OCI-LY3 (cell line): ENCODE measurements around the gene UPF1.

Source experiments
- H2AFZ ChIP-seq: fragments of 200-600, 300-600 bp; shearing (Covaris generic); 2 replicates; pipeline ENCODE4 v1.6.0; 2014; ENCODE audit warnings: antibody characterized with exemption, low read depth, low read length
- H3K27ac ChIP-seq: fragments of 200-600, 300-600 bp; sonication (generic); 2 replicates; pipeline ENCODE4 v1.5.1; 2014; ENCODE audit warnings: mild to moderate bottlenecking, low read length, moderate library complexity, mixed read lengths
- H3K27me3 ChIP-seq: fragments of 200-600, 300-600 bp; sonication (generic); 2 replicates; pipeline ENCODE4 v1.6.1; 2014; ENCODE audit warnings: low read depth, low read length, mixed read lengths
- H3K36me3 ChIP-seq: fragments of 200-600, 300-600 bp; sonication (generic); replicated peaks from 2 replicates; pipeline ENCODE3; 2014; ENCODE audit warnings: low read depth, low read length, mixed read lengths
- H3K4me1 ChIP-seq: fragments of 300-600, 200-600 bp; sonication (generic); 2 replicates; pipeline ENCODE4 v1.6.1; 2014; ENCODE audit warnings: low read length, mixed read lengths
- H3K4me2 ChIP-seq: fragments of 200-600, 300-600 bp; sonication (generic); 2 replicates; pipeline ENCODE4 v1.6.1; 2014; ENCODE audit warnings: low read length, mixed read lengths
- H3K4me3 ChIP-seq: fragments of 300-600, 200-600 bp; sonication (generic); 2 replicates; pipeline ENCODE4 v1.5.1; 2014; ENCODE audit warnings: antibody characterized with exemption, mild to moderate bottlenecking, low read length, moderate library complexity
- H3K79me2 ChIP-seq: fragments of 300-600, 200-600 bp; shearing (Covaris generic); 2 replicates; pipeline ENCODE4 v1.6.1; 2014; ENCODE audit warnings: mild to moderate bottlenecking, low read length, mixed read lengths
- H3K9ac ChIP-seq: fragments of 300-600, 200-600 bp; shearing (Covaris generic); 2 replicates; pipeline ENCODE4 v1.6.0; 2014; ENCODE audit warnings: mild to moderate bottlenecking, low read length, moderate library complexity
- H3K9me3 ChIP-seq: fragments of 200-600, 300-600 bp; shearing (Covaris generic); 2 replicates; pipeline ENCODE4 v1.6.1; 2014; ENCODE audit warnings: low read length, mixed read lengths; ENCODE audit not compliant: insufficient read depth
- H4K20me1 ChIP-seq: fragments of 200-600, 300-600 bp; sonication (generic); 2 replicates; pipeline ENCODE4 v1.6.1; 2016; ENCODE audit warnings: low read length, mixed read lengths; ENCODE audit not compliant: insufficient read depth
- EZH2phosphoT487 ChIP-seq: fragments of 200-600 bp; shearing (Covaris generic); IDR thresholded peaks from 2 replicates; pipeline ENCODE4 v1.6.1; 2018; ENCODE audit warnings: antibody characterized with exemption, mixed run types, low read depth
- TF ChIP-seq, protein P1 (sequence below): fragments of 200-600, 300-600 bp; sonication (generic); IDR thresholded peaks from 2 replicates; pipeline ENCODE4 v1.5.1; 2014; ENCODE audit warnings: antibody characterized with exemption, low read length, low read depth

UPF1 gene

GRCh38 chr19:18800636-18801035 is 31.1 kb upstream of the UPF1 start:
- peaks cover 31% of the 10 kb centered on the region for H3K27me3 ChIP-seq
- TF ChIP-seq, protein P1, sequence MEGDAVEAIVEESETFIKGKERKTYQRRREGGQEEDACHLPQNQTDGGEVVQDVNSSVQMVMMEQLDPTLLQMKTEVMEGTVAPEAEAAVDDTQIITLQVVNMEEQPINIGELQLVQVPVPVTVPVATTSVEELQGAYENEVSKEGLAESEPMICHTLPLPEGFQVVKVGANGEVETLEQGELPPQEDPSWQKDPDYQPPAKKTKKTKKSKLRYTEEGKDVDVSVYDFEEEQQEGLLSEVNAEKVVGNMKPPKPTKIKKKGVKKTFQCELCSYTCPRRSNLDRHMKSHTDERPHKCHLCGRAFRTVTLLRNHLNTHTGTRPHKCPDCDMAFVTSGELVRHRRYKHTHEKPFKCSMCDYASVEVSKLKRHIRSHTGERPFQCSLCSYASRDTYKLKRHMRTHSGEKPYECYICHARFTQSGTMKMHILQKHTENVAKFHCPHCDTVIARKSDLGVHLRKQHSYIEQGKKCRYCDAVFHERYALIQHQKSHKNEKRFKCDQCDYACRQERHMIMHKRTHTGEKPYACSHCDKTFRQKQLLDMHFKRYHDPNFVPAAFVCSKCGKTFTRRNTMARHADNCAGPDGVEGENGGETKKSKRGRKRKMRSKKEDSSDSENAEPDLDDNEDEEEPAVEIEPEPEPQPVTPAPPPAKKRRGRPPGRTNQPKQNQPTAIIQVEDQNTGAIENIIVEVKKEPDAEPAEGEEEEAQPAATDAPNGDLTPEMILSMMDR = no peak
- no peak for TF ChIP-seq EZH2phosphoT487

GRCh38 chr19:18802354-18802753 is 29.4 kb upstream of the UPF1 start:
- H3K4me2 ChIP-seq = no peak overlapping the region
- H4K20me1 ChIP-seq = no peaks in the 10 kb centered on the region
- H3K9me3 ChIP-seq = no peaks in the 10 kb centered on the region
- no peaks in the 10 kb centered on the region for H3K4me1 ChIP-seq
- no peaks in the 10 kb centered on the region for H3K79me2 ChIP-seq
- no peak overlapping the region for H3K9ac ChIP-seq
- H3K4me3 ChIP-seq = no peak overlapping the region
- no peak for TF ChIP-seq EZH2phosphoT487
- TF ChIP-seq, protein P1 = no peak
- no peaks in the 10 kb centered on the region for H3K36me3 ChIP-seq
- H3K27me3 ChIP-seq = peaks cover 20% of the 10 kb centered on the region
- no peak overlapping the region for H3K27ac ChIP-seq
- no peak overlapping the region for H2AFZ ChIP-seq

More at GRCh38 chr19:18800636-18801035, 31.1 kb upstream of the UPF1 start:
- H3K36me3 ChIP-seq = no peaks in the 10 kb centered on the region
- H3K4me2 ChIP-seq = no peak overlapping the region
- no peaks in the 10 kb centered on the region for H3K9me3 ChIP-seq
- no peaks in the 10 kb centered on the region for H3K4me1 ChIP-seq
- no peak overlapping the region for H2AFZ ChIP-seq
- no peaks in the 10 kb centered on the region for H4K20me1 ChIP-seq
- no peak overlapping the region for H3K9ac ChIP-seq
- no peak overlapping the region for H3K4me3 ChIP-seq
- no peaks in the 10 kb centered on the region for H3K79me2 ChIP-seq
- no peak overlapping the region for H3K27ac ChIP-seq

DNA sequence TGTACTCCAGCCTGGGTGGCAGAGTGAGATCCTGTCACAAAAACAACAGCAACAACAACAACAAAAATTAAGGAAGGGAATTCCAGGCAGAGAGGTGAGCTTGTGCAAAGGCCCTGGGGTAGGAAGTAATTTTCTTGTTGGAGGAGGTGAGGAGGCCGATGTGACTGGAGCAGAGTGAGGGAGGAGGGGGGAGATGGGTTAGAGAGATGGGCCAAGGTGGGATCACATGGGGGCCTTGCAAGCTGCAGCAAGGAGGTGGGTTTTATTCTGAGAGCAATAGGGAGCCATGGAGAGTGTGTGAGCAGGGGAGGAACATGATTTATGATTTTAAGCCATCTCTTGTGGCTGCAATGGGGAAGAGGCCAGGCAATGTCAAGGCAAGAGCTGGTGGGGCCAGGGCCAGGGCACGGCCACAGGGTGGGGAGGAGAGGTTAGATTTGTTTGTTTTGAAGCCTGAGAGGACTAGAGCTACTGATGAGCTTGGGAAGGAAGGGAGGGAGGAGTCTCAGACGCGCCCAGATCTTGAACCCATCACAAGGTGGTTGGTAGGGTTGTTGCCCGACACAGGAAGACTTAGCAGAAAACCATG is 28.1 kb upstream of the UPF1 start:
- Histone ChIP-seq H3K9ac (no peak overlapping the region), H3K36me3 (no peaks in the 10 kb centered on the region), H3K27me3 (peaks cover 12% of the 10 kb centered on the region; the same call in 1 of the 2 replicates), H3K79me2 (no peaks in the 10 kb centered on the region), H3K4me3 (no peak overlapping the region), H3K4me1 (no peaks in the 10 kb centered on the region), H4K20me1 (no peaks in the 10 kb centered on the region), H3K4me2 (no peak overlapping the region), H2AFZ (no peak overlapping the region), H3K27ac (no peak overlapping the region), H3K9me3 (no peaks in the 10 kb centered on the region)
- TF ChIP-seq, protein P1 = no peak
- no peak for TF ChIP-seq EZH2phosphoT487

GRCh38 chr19:18804139-18804601 is 27.6 kb upstream of the UPF1 start:
- no peaks in the 10 kb centered on the region for H3K4me1 ChIP-seq
- H3K79me2 ChIP-seq = no peaks in the 10 kb centered on the region
- H3K4me3 ChIP-seq = no peak overlapping the region
- TF ChIP-seq EZH2phosphoT487 = no peak
- TF ChIP-seq, protein P1 = no peak
- H3K9ac ChIP-seq = no peak overlapping the region
- no peaks in the 10 kb centered on the region for H3K36me3 ChIP-seq
- no peaks in the 10 kb centered on the region for H4K20me1 ChIP-seq
- H3K27ac ChIP-seq = no peak overlapping the region
- H2AFZ ChIP-seq = no peak overlapping the region
- H3K27me3 ChIP-seq = 0 out of 2 replicates have a peak, but pooled peaks cover 8% of the 10 kb centered on the region
- H3K9me3 ChIP-seq = no peaks in the 10 kb centered on the region
- H3K4me2 ChIP-seq = no peak overlapping the region
